LNCaP clone FGC (cell line): ENCODE results near the gene MZF1.

Experiments
- DNase-seq: peaks from one replicate; pipeline ENCODE4 v3.0.0-alpha.2; 2011; ENCODE audit warnings: low read depth
- H3K4me3 ChIP-seq: 2 replicates; pipeline ENCODE4 v1.5.1; 2011; ENCODE audit warnings: mild to moderate bottlenecking, low read depth, low read length, control low read depth
- CTCF ChIP-seq: IDR thresholded peaks from 2 replicates; pipeline ENCODE4 v1.5.1; 2012; ENCODE audit warnings: mild to moderate bottlenecking; ENCODE audit not compliant: control insufficient read depth, insufficient read depth; ENCODE audit errors: extremely low read depth

The MZF1 gene

GRCh38 chr19:58538257-58539168, 34.6 kb downstream of the MZF1 start:
- no peak for DNase-seq
- H3K4me3 ChIP-seq, result no peak overlapping the region

GRCh38 chr19:58536852-58537798, 36.0 kb downstream of the MZF1 start:
- TF ChIP-seq CTCF, result no peak
- no peak for DNase-seq
- no peak overlapping the region for H3K4me3 ChIP-seq

More at GRCh38 chr19:58538257-58539168, 34.6 kb downstream of the MZF1 start:
- no peak for TF ChIP-seq CTCF

GRCh38 chr19:58535857-58536256, 37.3 kb downstream of the MZF1 start:
- H3K4me3 ChIP-seq, result no peak overlapping the region
- no peak for DNase-seq
- no peak for TF ChIP-seq CTCF

- H3K4me3 ChIP-seq, result no peak overlapping the region
- DNase-seq, result no peak
- TF ChIP-seq CTCF, result no peak
Observed at GRCh38 chr19:58531034-58531840, 41.9 kb downstream of the MZF1 start.

- TF ChIP-seq CTCF, result no peak
- no peak overlapping the region for H3K4me3 ChIP-seq
Observed at GRCh38 chr19:58529405-58529804, 43.7 kb downstream of the MZF1 start.

GRCh38 chr19:58522709-58523108, 50.4 kb downstream of the MZF1 start:
- no peak overlapping the region for H3K4me3 ChIP-seq
- DNase-seq, result no peak
- TF ChIP-seq CTCF, result no peak

More at GRCh38 chr19:58529405-58529804, 43.7 kb downstream of the MZF1 start:
- no peak for DNase-seq
